Transverse colon (tissue), 3 donors: ENCODE measurements around the gene VPS13D.

ENCODE experiments used
- CTCF ChIP-seq, 5 experiments: fragments of 200-600 bp in 3 of 5; fragments of 450-650 bp in 2 of 5; sonication (generic) in 3 of 5; IDR thresholded peaks; 1 replicate in 2 of 5; 2 replicates in 3 of 5; pipeline ENCODE4 v1.5.1; 2016 to 2017; ENCODE audit warnings: antibody characterized with exemption in 5 of 5, inconsistent platforms in 3 of 5, mild to moderate bottlenecking in 2 of 5, moderate library complexity in 1 of 5
- EP300 ChIP-seq: sonication (generic); formaldehyde crosslinking; IDR thresholded peaks from one replicate; pipeline ENCODE4 v1.6.1; 2017; ENCODE audit warnings: antibody characterized with exemption, low read depth

GRCh38 chr1:12503709-12504108 lies 273.9 kb downstream of the VPS13D start:
- TF ChIP-seq CTCF (IDR thresholded peaks at IDR 0.05) (no peak), EP300 (no peak)
